Measurements from ENCODE around the gene CDH4. TPM values are rescaled to one million over a fixed set of nuclear protein-coding genes. Genes with fewer than 3 reads are reported as not detected.

CDH4 gene
- total and polyA plus RNA-seq, 12 donors, result 0.04 to 0.25 (median 0.08) TPM; not detected in 5

DNA sequence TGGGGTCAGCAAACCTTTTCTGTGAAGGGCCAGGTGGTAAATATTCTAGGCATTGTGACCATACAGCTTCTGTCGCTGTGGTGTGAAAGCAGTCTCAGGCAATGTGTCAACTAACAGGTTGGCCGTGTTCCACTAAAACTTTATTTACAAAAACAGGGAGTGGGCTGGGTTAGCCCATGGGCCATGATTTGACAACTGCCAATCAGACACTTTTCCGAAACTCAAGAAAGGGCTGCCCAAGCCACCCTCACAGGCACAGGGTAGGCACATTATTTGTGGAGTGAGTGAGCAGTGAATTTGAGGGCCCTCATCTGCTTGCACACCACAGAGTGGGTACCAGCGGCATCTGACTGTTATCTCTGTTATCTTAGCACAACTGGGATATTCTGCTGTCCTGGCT, 523.4 kb downstream of the CDH4 start:
- ATAC-seq (no peak), DNase-seq (no peak)
- intact Hi-C loops (cut with DNase I), result no loop called here
- H3K27ac ChIP-seq, result no peak overlapping the region
- peaks cover 0 to under 1% (median 0%) of the 10 kb centered on the region in 11 donors for H3K9me3 ChIP-seq
- H3K4me3 ChIP-seq, result no peak overlapping the region
- WGBS, 2 donors, result 70 to 79% methylated on average over 4 of the region's 4 CpGs
- peaks cover 0 to 38% (median 16%) of the 10 kb centered on the region in 7 donors for H3K27me3 ChIP-seq
- H3K4me1 ChIP-seq, result no peaks in the 10 kb centered on the region
- TF ChIP-seq, protein P1, sequence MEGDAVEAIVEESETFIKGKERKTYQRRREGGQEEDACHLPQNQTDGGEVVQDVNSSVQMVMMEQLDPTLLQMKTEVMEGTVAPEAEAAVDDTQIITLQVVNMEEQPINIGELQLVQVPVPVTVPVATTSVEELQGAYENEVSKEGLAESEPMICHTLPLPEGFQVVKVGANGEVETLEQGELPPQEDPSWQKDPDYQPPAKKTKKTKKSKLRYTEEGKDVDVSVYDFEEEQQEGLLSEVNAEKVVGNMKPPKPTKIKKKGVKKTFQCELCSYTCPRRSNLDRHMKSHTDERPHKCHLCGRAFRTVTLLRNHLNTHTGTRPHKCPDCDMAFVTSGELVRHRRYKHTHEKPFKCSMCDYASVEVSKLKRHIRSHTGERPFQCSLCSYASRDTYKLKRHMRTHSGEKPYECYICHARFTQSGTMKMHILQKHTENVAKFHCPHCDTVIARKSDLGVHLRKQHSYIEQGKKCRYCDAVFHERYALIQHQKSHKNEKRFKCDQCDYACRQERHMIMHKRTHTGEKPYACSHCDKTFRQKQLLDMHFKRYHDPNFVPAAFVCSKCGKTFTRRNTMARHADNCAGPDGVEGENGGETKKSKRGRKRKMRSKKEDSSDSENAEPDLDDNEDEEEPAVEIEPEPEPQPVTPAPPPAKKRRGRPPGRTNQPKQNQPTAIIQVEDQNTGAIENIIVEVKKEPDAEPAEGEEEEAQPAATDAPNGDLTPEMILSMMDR (IDR thresholded peaks at IDR 0.05), result no peak
- H3K36me3 ChIP-seq, result no peaks in the 10 kb centered on the region

- 70 to 75% methylated on average over 18 of the region's 18 CpGs for WGBS, 2 donors
- peaks cover 0 to 39% (median 15%) of the 10 kb centered on the region in 7 donors for H3K27me3 ChIP-seq
- H3K4me3 ChIP-seq, result no peak overlapping the region
- TF ChIP-seq, protein P1 (IDR thresholded peaks at IDR 0.05), result no peak
- H3K4me1 ChIP-seq, result no peaks in the 10 kb centered on the region
- DNase-seq (no peak), ATAC-seq (no peak)
- intact Hi-C loops (cut with DNase I), result no loop called here
- no peak overlapping the region for H3K27ac ChIP-seq
- H3K36me3 ChIP-seq, result no peaks in the 10 kb centered on the region
- H3K9me3 ChIP-seq, result peaks cover 0 to 12% (median 3%) of the 10 kb centered on the region in 11 donors
Observed at GRCh38 chr20:61776491-61777075, 524.5 kb downstream of the CDH4 start.

GRCh38 chr20:61777773-61778494, 525.9 kb downstream of the CDH4 start:
- DNase-seq (no peak), ATAC-seq (no peak)
- Histone ChIP-seq H3K4me3 (no peak overlapping the region), H3K9me3 (peaks cover 0 to 25% (median 9%) of the 10 kb centered on the region in 11 donors), H3K27ac (no peak overlapping the region), H3K27me3 (peaks cover 0 to 34% (median 12%) of the 10 kb centered on the region in 7 donors), H3K4me1 (no peaks in the 10 kb centered on the region), H3K36me3 (no peaks in the 10 kb centered on the region)
- TF ChIP-seq, protein P1 (IDR thresholded peaks at IDR 0.05), result no peak
- intact Hi-C loops (cut with DNase I), result no loop called here
- 72 to 74% methylated on average over 24 of the region's 24 CpGs for WGBS, 2 donors

DNA sequence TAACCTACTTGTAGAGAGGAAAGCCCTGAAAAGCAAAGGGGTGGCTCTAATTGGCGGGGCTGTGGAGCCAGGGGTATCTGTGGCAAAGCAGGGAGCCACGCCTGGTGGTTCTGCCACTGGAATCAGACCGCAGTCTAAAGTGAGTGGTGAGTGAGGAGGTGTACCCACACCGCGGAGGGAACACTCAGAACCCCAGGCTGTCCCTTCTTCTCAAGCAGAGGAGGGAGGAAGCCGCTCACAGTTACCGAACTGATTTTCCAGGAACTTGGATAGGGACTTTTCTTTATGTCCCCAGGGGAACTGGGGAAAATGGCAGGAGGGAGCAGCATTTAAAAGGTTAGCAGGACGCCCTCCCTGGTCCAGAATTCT, 526.4 kb downstream of the CDH4 start:
- H3K4me1 ChIP-seq, result no peaks in the 10 kb centered on the region
- H3K36me3 ChIP-seq, result no peaks in the 10 kb centered on the region
- H3K9me3 ChIP-seq, result peaks cover 0 to 25% (median 9%) of the 10 kb centered on the region in 11 donors
- H3K4me3 ChIP-seq, result no peak overlapping the region
- ATAC-seq (no peak), DNase-seq (no peak)
- WGBS, 2 donors, result 71 to 76% methylated on average over 8 of the region's 8 CpGs
- peaks cover 0 to 34% (median 7%) of the 10 kb centered on the region in 7 donors for H3K27me3 ChIP-seq
- TF ChIP-seq, protein P1 (IDR thresholded peaks at IDR 0.05), result no peak
- H3K27ac ChIP-seq, result no peak overlapping the region
- intact Hi-C loops (cut with DNase I), result no loop called here

All from heart right ventricle (tissue), 16 donors.